C4-2B (cell line): Measurements from ENCODE around the gene TTLL3.

Experiments used
- ZFX ChIP-seq: fragments of 450-650 bp; IDR thresholded peaks from 2 replicates; pipeline ENCODE4 v1.6.1; 2017
- TF ChIP-seq, protein P1 (sequence below): fragments of 450-650 bp; conservative IDR thresholded peaks from 2 replicates; pipeline ENCODE4 v1.5.1; 2017; ENCODE audit warnings: mild to moderate bottlenecking

DNA sequence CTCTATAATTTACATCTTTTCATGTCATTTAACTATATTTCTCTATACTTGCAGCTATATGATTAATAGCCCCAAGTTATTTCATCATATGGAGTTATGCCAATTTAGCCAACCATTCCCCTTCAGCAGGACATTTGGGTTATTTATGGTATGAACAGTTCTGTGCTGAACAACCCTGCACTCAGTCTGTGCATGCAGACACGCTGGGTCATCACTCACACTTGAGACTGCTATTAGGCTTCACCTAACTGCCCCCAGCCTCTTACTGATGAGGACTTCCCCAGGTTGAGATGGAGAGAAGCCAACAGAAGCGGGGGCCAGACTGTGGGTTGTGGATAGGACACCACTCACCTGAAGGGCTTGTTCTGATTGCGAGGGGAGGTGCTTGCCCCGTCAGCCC lies 25.1 kb upstream of the TTLL3 start:
- TF ChIP-seq, protein P1, sequence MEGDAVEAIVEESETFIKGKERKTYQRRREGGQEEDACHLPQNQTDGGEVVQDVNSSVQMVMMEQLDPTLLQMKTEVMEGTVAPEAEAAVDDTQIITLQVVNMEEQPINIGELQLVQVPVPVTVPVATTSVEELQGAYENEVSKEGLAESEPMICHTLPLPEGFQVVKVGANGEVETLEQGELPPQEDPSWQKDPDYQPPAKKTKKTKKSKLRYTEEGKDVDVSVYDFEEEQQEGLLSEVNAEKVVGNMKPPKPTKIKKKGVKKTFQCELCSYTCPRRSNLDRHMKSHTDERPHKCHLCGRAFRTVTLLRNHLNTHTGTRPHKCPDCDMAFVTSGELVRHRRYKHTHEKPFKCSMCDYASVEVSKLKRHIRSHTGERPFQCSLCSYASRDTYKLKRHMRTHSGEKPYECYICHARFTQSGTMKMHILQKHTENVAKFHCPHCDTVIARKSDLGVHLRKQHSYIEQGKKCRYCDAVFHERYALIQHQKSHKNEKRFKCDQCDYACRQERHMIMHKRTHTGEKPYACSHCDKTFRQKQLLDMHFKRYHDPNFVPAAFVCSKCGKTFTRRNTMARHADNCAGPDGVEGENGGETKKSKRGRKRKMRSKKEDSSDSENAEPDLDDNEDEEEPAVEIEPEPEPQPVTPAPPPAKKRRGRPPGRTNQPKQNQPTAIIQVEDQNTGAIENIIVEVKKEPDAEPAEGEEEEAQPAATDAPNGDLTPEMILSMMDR: no peak
- no peak for TF ChIP-seq ZFX
